Ovary (tissue), 9 donors: ENCODE measurements around the gene SMO. TPM values are rescaled to one million over a fixed set of nuclear protein-coding genes. Genes with fewer than 3 reads are reported as not detected.

Source experiments
- DNase-seq, 5 donors: peaks; one replicate each; pipeline ENCODE4 v3.0.0-alpha.2; 2019 to 2020
- H3K27ac ChIP-seq, 2 donors: fragments of 200-600 bp; one replicate each; pipeline versions ENCODE4 v1.5.1 to v1.8.0; 2019 to 2022
- H3K27me3 ChIP-seq: fragments of 200-600 bp; one replicate; pipeline ENCODE4 v1.8.0; 2022
- H3K36me3 ChIP-seq: fragments of 200-600 bp; sonication (generic); one replicate; pipeline ENCODE4 v1.5.1; 2019
- H3K4me1 ChIP-seq: one replicate; pipeline ENCODE4 v1.8.1; 2013; ENCODE audit warnings: mild to moderate bottlenecking, moderate library complexity; ENCODE audit not compliant: insufficient read depth
- H3K4me3 ChIP-seq: fragments of 200-600 bp; sonication (generic); one replicate; pipeline ENCODE4 v1.5.1; 2017
- H3K9me3 ChIP-seq, 2 donors: fragments of 200-600 bp in 1 of 2; sonication (generic) in 1 of 2; one replicate each; pipeline versions ENCODE4 v1.5.1 to v1.8.1; 2013 to 2019; ENCODE audit warnings: mild to moderate bottlenecking in 1 of 2, moderate library complexity in 1 of 2
- EP300 ChIP-seq: sonication (generic); formaldehyde crosslinking; IDR thresholded peaks from one replicate; pipeline ENCODE4 v1.6.1; 2017; ENCODE audit warnings: antibody characterized with exemption
- POLR2A ChIP-seq: fragments of 450-650 bp; IDR thresholded peaks from one replicate; pipeline ENCODE4 v1.6.1; 2017; ENCODE audit warnings: antibody characterized with exemption, mild to moderate bottlenecking, moderate library complexity
- WGBS, 3 donors: extraction: QIAGEN DNeasy Blood & Tissue Kit in 1 of 3; methylation state at CpG; one replicate each; pipeline versions ENCODE4 v1.1.5 to v1.1.7; 2013 to 2017; 5-methylcytosine and 5-hydroxymethylcytosine counted together
- intact Hi-C, 4 donors: fragments of 100-400 bp; cut with DNase I; formaldehyde crosslinking; loops; one replicate each; pipeline versions ENCODE4 v1.11.0 to v1.15.1; 2022 to 2023
- polyA plus RNA-seq, 2 donors: library from polyadenylated mRNA; stranded (reverse); fragments of 200-250 nt in 1 of 2; fragments of 350-450 nt in 1 of 2; fragmentation: Illumina TruSeq in 1 of 2; extraction: RNeasy Lipid Tissue Mini Kit (QIAGEN cat#74804) in 1 of 2; gene quantifications; one replicate each; pipeline ENCODE4 v1.2.3, GENCODE V29; 2013 to 2014
- total RNA-seq, 7 donors: library from RNA; depleted of rRNA in 2 of 7; stranded (reverse); fragments of >200 nt in 2 of 7; fragmentation: NEBNext Ultra II Directional in 3 of 7; extraction: Animal tissue kit (Norgen Biotek cat#: 25700) in 3 of 7; gene quantifications; one replicate each; pipeline versions ENCODE4 v1.1.0 to v1.2.4, GENCODE V29; 2016 to 2023
- TF ChIP-seq, protein P1 (sequence below), 3 donors: fragments of 450-650 bp in 2 of 3; fragments of 200-600 bp in 1 of 3; IDR thresholded peaks; one replicate each; pipeline versions ENCODE4 v1.5.1 to v1.8.0; 2016 to 2022; ENCODE audit warnings: antibody characterized with exemption in 3 of 3, mild to moderate bottlenecking in 1 of 3
- donor health status: DM: no; HTN: no; CAD: no; lungs with moderate emphysema.
- donor health status: DM: no; HTN: no; CAD: no.
- donor health status: Bipolar disorder and iron deficiency.
- donor health status: DM: yes; HTN: yes; CAD: no.
- donor health status: DM: no; HTN: no; CAD: no.
- donor health status: DM: yes; HTN: yes; CAD: no.

The SMO gene
- total and polyA plus RNA-seq, 9 donors, result 14.3 to 47.8 (median 33.2) TPM

DNA sequence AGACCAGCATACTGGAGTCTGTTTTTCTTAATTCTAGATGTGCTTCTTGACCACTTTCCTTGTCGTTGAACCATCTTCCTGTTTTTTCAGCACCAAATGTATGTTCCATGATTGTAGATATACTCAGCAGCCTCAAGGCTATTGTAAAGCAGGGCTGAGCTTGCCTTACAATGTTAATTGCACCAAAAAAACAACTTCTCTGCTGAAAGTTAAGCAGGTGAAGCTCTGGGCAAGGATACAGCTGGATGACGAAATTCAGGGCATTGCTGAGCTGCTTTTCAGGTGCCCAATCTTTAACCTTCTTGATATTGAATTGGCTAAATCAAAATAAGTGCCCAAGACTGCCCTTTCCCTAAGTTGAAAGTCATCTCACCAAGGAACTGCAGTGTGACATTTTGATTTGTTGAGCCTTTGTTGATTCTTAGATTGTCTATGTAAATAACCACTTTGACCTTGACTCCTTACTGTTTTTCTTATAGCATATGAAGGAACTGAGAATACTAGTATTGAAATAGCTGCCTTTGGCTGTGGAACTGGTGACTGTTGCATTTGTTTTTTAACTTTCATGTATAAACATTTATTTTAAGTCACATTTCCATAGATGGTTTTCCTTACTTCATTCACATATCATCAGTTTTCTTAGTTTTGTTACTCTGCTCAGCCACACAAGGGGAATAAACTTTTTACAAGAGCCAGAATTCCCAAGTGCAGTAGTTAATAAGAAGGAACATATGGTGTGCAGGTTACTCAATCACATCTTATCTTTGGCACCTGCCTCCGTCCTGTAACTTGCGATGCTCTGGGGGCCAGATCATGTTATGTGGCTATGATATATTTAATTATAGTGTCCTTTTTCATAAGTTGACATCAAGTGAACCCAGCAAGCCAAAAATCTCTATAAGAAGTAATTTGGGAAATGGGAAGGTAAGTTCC, 39.5 kb downstream of the SMO start:
- no peaks in the 10 kb centered on the region for H3K36me3 ChIP-seq
- no peak overlapping the region for H3K4me3 ChIP-seq
- no peaks in the 10 kb centered on the region for H3K9me3 ChIP-seq
- no peak for DNase-seq
- H3K27me3 ChIP-seq, result no peaks in the 10 kb centered on the region
- H3K4me1 ChIP-seq, result peaks cover 4% of the 10 kb centered on the region
- 56 to 78% (median 72%) methylated on average over 4 of the region's 4 CpGs for WGBS, 3 donors
- TF ChIP-seq EP300, result no peak
- TF ChIP-seq POLR2A, result no peak
- TF ChIP-seq, protein P1, sequence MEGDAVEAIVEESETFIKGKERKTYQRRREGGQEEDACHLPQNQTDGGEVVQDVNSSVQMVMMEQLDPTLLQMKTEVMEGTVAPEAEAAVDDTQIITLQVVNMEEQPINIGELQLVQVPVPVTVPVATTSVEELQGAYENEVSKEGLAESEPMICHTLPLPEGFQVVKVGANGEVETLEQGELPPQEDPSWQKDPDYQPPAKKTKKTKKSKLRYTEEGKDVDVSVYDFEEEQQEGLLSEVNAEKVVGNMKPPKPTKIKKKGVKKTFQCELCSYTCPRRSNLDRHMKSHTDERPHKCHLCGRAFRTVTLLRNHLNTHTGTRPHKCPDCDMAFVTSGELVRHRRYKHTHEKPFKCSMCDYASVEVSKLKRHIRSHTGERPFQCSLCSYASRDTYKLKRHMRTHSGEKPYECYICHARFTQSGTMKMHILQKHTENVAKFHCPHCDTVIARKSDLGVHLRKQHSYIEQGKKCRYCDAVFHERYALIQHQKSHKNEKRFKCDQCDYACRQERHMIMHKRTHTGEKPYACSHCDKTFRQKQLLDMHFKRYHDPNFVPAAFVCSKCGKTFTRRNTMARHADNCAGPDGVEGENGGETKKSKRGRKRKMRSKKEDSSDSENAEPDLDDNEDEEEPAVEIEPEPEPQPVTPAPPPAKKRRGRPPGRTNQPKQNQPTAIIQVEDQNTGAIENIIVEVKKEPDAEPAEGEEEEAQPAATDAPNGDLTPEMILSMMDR (IDR thresholded peaks at IDR 0.05), result no peak
- intact Hi-C loops, result loop anchor here in 1 of 4 donors (10.0 kb wide), 1 partner anchor 67 kb away; no protein-coding TSS in a partner anchor
- H3K27ac ChIP-seq, result no peak overlapping the region

DNA sequence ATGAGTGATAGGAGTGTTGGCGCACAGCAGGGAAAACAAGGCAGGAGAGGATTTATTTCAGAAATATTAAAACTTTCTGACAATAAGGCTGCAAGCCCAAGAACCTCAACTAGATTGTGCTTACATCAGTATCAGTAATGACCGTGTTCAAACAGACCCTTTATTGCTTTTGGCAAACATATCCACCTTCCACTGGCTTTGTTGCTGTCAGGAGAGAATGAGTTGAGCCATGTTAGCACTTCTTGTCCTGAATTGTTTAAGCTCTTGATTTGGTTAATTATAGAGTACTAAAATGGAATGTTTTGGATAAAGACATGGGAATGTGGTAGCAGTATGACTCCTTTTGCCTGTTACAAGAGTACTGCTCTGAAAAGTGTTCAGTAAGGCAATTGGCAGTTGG, 40.2 kb downstream of the SMO start:
- peaks cover 4% of the 10 kb centered on the region for H3K4me1 ChIP-seq
- H3K4me3 ChIP-seq, result no peak overlapping the region
- no peak for DNase-seq
- no peaks in the 10 kb centered on the region for H3K9me3 ChIP-seq
- intact Hi-C loops, result loop anchor here in 1 of 4 donors (10.0 kb wide), 1 partner anchor 66 kb away; no protein-coding TSS in a partner anchor
- H3K27ac ChIP-seq, result no peak overlapping the region
- no peak for TF ChIP-seq EP300
- 55 to 65% (median 57%) methylated on average over 2 of the region's 2 CpGs for WGBS, 3 donors
- no peaks in the 10 kb centered on the region for H3K27me3 ChIP-seq
- H3K36me3 ChIP-seq, result no peaks in the 10 kb centered on the region

DNA sequence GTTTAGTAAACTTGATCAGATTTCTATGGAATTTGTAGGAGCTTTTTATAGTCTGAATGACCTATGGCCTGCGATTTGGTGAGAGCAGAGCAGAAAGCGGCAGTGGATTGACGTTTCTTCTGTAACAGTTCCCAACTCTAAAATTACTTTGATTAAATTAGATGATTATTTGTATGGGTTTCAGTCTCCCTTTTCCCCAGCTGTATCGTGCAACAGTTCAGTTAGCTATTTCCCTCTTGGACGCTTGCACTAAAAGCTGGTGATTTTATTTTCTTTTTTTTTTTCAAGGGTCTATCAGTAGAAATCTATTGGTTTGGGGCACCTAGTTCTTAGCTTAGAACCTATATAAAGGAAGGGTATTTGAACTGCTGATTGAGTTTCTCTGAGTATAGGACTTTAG, 43.2 kb downstream of the SMO start:
- Histone ChIP-seq H3K4me1 (no peaks in the 10 kb centered on the region), H3K9me3 (no peaks in the 10 kb centered on the region), H3K27me3 (no peaks in the 10 kb centered on the region), H3K36me3 (no peaks in the 10 kb centered on the region), H3K27ac (no peak overlapping the region), H3K4me3 (no peak overlapping the region)
- intact Hi-C loops, result no loop called here
- no peak for DNase-seq
- WGBS, 3 donors, result 81 to 93% (median 92%) methylated on average over 5 of the region's 5 CpGs
- TF ChIP-seq, protein P1 (IDR thresholded peaks at IDR 0.05), result no peak
- TF ChIP-seq POLR2A, result no peak
- TF ChIP-seq EP300, result no peak

DNA sequence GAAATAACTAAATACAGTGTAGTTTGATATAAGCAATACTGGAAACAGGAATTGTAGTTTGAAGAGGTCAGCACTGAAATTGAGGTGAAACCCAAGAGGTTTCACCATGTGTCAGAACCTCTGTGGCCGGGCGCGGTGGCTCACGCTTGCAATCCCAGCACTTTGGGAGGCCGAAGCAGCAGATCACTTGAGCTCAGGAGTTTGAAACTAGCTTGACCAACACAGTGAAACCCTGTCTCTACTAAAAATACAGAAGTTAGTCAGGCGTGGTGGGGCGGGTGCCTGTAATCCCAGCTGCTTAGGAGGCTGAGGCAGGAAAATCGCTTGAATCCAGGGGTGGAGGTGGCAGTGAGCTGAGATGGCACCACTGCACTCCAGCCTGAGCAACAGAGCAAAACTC, 50.1 kb downstream of the SMO start:
- H3K4me1 ChIP-seq, result no peaks in the 10 kb centered on the region
- H3K27ac ChIP-seq, result no peak overlapping the region
- H3K9me3 ChIP-seq, result no peaks in the 10 kb centered on the region
- intact Hi-C loops, result no loop called here
- no peak for TF ChIP-seq POLR2A
- TF ChIP-seq, protein P1 (IDR thresholded peaks at IDR 0.05), result no peak
- TF ChIP-seq EP300, result no peak
- H3K27me3 ChIP-seq, result no peaks in the 10 kb centered on the region
- H3K36me3 ChIP-seq, result no peaks in the 10 kb centered on the region
- H3K4me3 ChIP-seq, result no peak overlapping the region
- no peak for DNase-seq
- WGBS, 3 donors, result 90 to 95% (median 94%) methylated on average over 8 of the region's 8 CpGs
